Limb (tissue), 2 donors: ENCODE measurements around the gene C15orf61.

Experiments used
- DNase-seq, 2 donors: peaks; one replicate each; pipeline ENCODE4 v3.0.0-alpha.2; 2016; ENCODE audit errors: extremely low spot score in 2 of 2

The C15orf61 gene

GRCh38 chr15:67512933-67513714, 7.8 kb upstream of the C15orf61 start:
- DNase-seq = no peak

DNA sequence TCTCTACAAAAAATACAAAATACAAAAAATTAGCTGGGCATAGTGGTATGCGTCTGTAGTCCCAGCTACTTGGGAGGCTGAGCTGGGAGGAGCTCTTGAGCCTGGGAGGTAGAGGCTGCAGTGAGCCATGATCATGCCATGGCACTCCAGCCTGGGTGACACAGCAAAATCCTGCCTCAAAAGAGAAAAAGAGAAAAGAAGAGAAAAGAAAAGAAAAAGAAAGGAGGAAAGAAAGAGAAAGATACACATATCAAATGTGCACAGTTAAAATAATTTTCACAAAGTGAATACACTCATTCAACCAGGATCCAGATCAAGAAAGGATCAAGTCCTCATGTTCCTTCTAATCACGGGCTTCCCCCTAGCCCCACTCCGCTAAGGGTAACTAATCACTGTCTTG, 5.8 kb upstream of the C15orf61 start:
- no peak for DNase-seq

DNA sequence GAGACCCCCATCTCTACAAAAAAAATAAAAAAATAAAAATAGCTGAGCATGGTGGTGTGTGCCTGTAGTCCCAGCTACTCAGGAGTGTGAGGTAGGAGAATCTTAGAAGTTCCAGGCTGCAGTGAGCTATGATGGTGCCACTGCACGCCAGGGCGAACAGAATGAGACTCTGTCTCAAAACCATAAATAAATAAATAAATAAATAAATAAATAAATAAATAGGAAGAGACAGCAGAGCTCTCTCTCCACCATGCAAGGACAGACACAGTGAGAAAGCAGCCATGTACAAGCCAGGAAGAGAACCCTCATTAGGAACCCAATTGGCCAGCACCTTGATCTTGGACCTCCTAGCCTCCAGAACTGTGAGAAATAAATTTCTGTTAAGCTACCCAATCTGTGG, 5.4 kb upstream of the C15orf61 start:
- DNase-seq = no peak

- no peak for DNase-seq
Measured at GRCh38 chr15:67520321-67521028, 456 bp upstream of the C15orf61 start.

GRCh38 chr15:67521783-67522568, 1.0 kb downstream of the C15orf61 start:
- peak in 1 of 2 donors; percentile 39 for DNase-seq

GRCh38 chr15:67523330-67523729, 2.4 kb downstream of the C15orf61 start:
- DNase-seq = no peak

DNA sequence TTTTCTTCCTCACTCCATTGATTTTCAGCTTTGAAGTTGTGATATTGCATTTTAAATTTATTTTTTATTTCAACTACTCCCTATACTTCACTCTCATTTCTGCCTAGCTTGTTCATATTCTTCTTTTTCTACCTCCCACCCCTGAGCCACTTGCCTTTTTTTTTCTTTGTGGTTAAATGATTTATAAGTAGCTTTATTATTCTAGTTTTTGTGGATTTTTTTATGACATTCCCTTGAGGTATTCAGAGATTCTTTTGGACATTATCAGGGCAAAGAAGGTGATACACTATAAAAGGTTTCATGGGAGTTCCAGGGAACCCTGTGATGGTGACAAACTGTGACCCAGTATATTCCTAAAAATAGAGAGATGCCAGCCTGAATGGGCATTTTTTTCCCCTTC, 3.3 kb downstream of the C15orf61 start:
- no peak for DNase-seq

GRCh38 chr15:67528513-67528912, 7.6 kb downstream of the C15orf61 start:
- no peak for DNase-seq

- DNase-seq = no peak
Measured at GRCh38 chr15:67531379-67531914, 10.5 kb downstream of the C15orf61 start.

DNA sequence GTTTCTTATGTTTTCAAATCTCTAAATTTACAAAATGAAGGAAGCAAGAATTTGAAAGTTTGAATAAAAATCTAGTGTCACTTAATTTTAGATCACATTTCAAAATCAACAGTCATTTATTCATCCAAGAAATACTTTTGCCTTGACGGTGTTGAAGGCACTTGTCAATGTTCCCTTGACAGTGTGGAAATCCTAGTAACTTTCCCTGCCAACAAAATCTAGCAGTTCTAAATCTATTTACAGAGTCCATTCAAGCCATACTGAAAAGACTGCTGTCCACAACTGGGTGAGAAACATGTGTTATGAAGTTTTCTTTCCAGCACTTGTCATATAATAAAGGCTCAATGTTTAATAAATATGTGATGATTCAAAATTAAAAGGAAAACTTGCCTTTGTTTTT, 12.9 kb downstream of the C15orf61 start:
- no peak for DNase-seq

- DNase-seq = no peak
Measured at GRCh38 chr15:67534360-67534759, 13.4 kb downstream of the C15orf61 start.

DNA sequence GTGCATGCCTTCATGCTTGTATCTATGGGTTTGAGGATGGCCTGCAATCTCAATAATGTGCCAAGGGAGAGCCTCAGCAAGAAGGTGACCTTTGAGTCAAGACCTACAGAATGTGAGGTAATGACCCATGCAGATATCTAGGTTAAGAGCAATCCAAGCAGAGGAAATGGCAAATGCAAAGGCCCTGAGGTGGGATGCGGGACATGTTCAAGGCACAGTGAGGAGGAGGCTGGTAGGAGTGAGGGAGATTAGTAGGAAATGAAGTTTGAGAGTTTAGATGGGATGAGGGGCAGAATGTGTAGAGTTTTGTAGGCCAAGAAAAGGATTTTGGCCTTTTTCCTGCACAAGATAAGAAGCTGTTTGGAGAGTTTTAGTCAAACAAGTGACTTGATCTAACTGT, 16.8 kb downstream of the C15orf61 start:
- DNase-seq = no peak

DNA sequence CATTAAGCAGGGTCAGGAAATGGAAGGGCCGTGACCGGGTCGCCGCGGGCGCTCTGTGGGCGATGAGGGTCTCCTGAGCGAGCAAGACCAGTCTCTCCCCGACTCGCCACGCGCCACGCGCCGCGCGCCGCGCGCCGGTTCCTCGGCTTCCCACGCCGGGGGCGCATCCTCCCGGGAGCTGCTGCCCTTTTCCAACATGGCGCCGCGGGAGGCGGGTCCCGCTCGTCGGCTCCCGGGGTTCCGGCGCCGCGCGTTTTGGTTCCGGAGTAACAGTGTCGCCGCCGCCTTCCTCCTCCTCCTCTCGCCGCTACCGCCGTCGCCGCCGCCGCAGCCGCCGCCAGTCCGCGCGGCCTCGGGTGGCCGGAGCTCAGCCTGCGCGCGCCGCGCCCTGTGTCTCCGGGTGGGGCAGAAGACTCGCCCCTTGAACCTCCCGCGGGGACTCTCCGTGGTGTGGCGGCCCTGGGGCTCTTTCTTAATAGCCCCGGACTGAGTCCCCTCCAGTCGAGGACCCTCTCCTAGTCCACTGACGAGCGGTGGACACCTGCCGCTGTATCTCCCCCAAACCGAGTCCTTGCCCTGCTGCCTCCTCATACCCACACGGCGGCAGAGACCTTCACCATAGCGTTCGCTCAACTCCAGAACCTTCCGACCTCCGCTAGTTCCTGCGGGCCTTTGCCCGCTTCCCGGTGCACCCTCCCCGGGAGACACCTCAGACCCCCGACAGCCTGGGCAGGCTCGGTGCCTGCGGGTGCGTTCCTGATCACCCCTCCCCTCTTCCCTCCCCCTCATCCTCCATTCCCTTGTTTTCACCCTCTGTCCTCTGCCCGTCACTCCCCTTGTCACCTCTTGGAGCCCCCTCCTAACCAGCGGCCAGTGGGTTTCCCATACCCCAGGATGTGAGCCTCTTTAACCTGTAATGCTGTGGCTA, 21.8 kb downstream of the C15orf61 start, which contains the start of gene MAP2K5:
MAP2K5 (plus strand) TSS at position 284 of the 928 bp plus-strand sequence; CDS start at position 917, 633 bp downstream.
- DNase-seq = peak; percentile 82 to 89

DNA sequence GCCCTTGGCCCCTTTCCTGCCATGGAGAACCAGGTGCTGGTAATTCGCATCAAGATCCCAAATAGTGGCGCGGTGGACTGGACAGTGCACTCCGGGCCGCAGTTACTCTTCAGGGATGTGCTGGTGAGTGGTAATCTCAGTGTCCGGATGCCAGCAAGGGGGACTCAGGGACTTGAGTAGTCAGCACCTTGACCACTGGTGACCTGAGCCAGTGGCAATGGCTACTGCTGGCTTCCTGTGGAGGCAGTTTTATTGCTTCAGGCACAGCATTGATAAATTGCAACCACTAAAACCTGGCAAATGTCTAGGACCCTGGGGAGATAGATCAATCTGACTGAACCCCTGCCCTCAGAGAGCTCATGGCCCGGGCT, 22.4 kb downstream of the C15orf61 start:
- no peak for DNase-seq

GRCh38 chr15:67544475-67544874, 23.5 kb downstream of the C15orf61 start:
- DNase-seq = no peak

DNA sequence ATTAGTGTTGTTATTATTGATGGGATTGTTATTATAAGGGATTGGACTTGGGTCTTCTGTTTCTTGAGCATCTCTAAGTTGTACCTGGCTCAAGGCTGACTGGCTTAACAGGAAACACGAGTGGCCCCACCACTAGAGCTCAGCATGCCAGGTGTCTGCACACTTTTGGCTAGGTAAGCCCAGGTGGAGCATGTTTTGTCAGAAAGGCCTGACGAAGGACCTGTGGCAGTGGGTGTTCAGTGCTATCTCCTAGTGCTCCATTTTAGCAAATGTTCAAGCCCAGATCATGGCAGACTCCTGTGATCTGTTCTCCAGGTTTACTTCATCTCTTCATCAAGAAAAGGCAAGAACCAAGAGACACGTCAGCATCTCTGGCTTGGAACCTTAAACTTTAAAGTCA, 24.9 kb downstream of the C15orf61 start:
- DNase-seq = no peak

DNA sequence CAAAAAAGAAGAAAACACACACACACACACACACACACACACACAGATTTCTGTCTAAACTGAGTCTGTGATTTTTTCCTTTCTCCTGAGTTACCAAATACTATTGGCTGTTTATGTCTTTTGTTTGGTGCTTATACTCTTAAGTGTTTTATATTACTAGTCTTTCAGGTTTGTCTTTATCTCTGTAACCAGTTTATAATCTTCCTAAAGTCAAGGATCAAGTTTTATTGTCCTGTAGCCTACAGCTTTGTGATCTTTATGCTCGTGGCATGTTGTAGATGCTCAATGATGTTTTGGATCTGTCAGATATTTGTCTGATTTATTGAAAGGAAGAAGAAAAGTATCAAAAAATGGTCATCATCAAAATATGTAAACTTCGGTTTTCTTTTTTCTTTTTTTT, 26.1 kb downstream of the C15orf61 start:
- no peak for DNase-seq

DNA sequence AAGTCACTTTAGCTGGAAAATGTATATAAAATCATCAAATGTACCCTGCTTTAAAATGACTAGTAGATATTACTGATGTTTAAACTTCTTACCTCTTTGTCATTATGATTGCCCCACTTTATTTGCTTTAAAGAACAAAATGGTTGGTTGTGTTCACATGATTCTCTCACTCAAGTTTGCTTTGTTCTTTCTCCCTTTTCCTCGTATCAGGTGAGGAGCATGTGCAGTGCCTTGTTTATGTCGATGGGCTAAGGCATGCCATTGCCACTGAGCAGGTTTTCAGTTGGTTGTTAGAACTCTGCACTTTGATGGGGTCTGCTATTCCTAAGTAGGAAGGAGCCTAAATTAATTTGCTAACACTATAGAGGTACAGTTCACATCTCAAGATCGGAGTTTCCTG, 26.9 kb downstream of the C15orf61 start:
- no peak for DNase-seq

DNA sequence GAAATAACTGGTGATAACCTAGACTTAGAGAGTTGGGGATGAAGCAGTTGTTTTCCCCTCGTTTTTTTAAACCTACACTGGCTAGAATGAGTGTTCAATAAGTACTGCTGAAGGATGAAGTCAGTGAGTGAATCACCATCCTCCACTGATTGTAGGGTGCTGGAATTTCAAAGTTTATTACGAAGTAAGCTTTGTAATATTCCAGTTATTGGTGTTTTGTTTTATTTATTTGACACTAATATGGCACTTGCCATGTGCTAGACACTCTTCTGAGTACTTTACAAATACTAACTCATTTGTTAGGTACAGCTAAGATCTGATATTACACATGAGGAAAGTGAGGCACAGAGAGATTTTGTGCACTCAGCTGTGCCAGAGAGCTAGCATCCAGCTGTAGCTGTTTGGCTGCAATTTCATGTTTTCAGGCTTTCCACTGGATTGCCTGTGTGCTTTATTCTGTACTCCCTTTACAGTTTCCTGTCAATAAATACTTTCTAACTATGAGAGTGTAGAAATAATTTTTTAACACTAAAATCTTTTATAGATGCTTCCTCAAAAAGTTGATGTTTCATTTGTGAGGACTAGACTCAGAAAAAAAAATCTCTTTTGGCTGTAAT, 27.4 kb downstream of the C15orf61 start:
- no peak for DNase-seq
